Neural cell (in vitro differentiated cells): ENCODE results near the gene ACVR1. TPM values are rescaled to one million over a fixed set of nuclear protein-coding genes. Genes with fewer than 3 reads are reported as not detected.

Experiments used
- H2AFZ ChIP-seq: fragments of 200-600, 300-800 bp; sonication (generic), shearing (Covaris generic); 2 replicates; pipeline ENCODE4 v1.6.0; 2014; ENCODE audit warnings: low read depth, mild to moderate bottlenecking, antibody characterized with exemption, low read length, moderate library complexity
- H3F3A ChIP-seq: fragments of 200-600 bp; shearing (Covaris generic); 2 replicates; pipeline ENCODE4 v1.6.1; 2016; ENCODE audit warnings: mild to moderate bottlenecking, moderate library complexity, mixed read lengths, antibody characterized with exemption, low read length; ENCODE audit not compliant: insufficient read depth, poor library complexity, severe bottlenecking
- H3K27ac ChIP-seq: fragments of 200-600, 300-800 bp; sonication (generic), shearing (Covaris generic); 2 replicates; pipeline ENCODE4 v1.5.1; 2014; ENCODE audit warnings: mild to moderate bottlenecking, low read length, moderate library complexity
- H3K27me3 ChIP-seq: fragments of 300-800, 200-600 bp; sonication (generic), shearing (Covaris generic); 2 replicates; pipeline ENCODE4 v1.6.0; 2014; ENCODE audit warnings: mild to moderate bottlenecking, low read depth, low read length, moderate library complexity; ENCODE audit not compliant: insufficient read depth
- H3K36me3 ChIP-seq: fragments of 300-800, 200-600 bp; sonication (generic), shearing (Covaris generic); 2 replicates; pipeline ENCODE4 v1.5.1; 2014; ENCODE audit warnings: mild to moderate bottlenecking, antibody characterized with exemption, low read length, moderate library complexity; ENCODE audit not compliant: insufficient read depth
- H3K4me2 ChIP-seq: fragments of 300-800, 200-600 bp; sonication (generic), shearing (Covaris generic); 2 replicates; pipeline ENCODE4 v1.6.0; 2014; ENCODE audit warnings: mild to moderate bottlenecking, low read length
- H3K4me3 ChIP-seq: fragments of 300-800, 200-600 bp; sonication (generic), shearing (Covaris generic); 2 replicates; pipeline ENCODE4 v1.5.1; 2014; ENCODE audit warnings: mild to moderate bottlenecking, low read length, moderate library complexity
- H3K79me2 ChIP-seq: fragments of 200-600 bp; shearing (Covaris generic); replicated peaks from 2 replicates; pipeline ENCODE4 v1.6.0; 2014; ENCODE audit warnings: mild to moderate bottlenecking, low read length, moderate library complexity; ENCODE audit not compliant: insufficient read depth
- H3K9ac ChIP-seq: fragments of 300-800, 200-600 bp; sonication (generic), shearing (Covaris generic); 2 replicates; pipeline ENCODE4 v1.6.1; 2016; ENCODE audit warnings: mild to moderate bottlenecking, low read length, mixed read lengths
- H3K9me2 ChIP-seq: fragments of 200-600 bp; shearing (Covaris generic); 2 replicates; pipeline ENCODE4 v1.6.1; 2016; ENCODE audit warnings: mild to moderate bottlenecking, low read length, mixed read lengths; ENCODE audit not compliant: insufficient read depth
- H3K9me3 ChIP-seq: fragments of 200-600, 300-800 bp; sonication (generic), shearing (Covaris generic); 2 replicates; pipeline ENCODE4 v1.6.1; 2016; ENCODE audit warnings: mild to moderate bottlenecking, mixed run types, low read length, moderate library complexity, mixed read lengths
- H4K20me1 ChIP-seq: fragments of 200-600 bp; shearing (Covaris generic); 2 replicates; pipeline ENCODE4 v1.6.1; 2016; ENCODE audit warnings: mild to moderate bottlenecking, mixed run types; ENCODE audit not compliant: insufficient read depth
- CTCF ChIP-seq: fragments of 450-650 bp; IDR thresholded peaks from 2 replicates; pipeline ENCODE4 v1.5.1; 2014; ENCODE audit warnings: antibody characterized with exemption, mild to moderate bottlenecking, moderate library complexity; ENCODE audit not compliant: poor library complexity, severe bottlenecking
- EP300 ChIP-seq: fragments of 450-650 bp; conservative IDR thresholded peaks from 2 replicates; pipeline ENCODE4 v1.6.1; 2014; ENCODE audit warnings: antibody characterized with exemption, mild to moderate bottlenecking, moderate library complexity; ENCODE audit not compliant: poor library complexity, severe bottlenecking
- EZH2 ChIP-seq: fragments of 200-600, 300-800 bp; shearing (Covaris generic), sonication (generic); IDR thresholded peaks from 2 replicates; pipeline ENCODE4 v1.6.1; 2014; ENCODE audit warnings: antibody characterized with exemption, low read length, borderline replicate concordance, mild to moderate bottlenecking; ENCODE audit not compliant: insufficient read depth, poor library complexity, severe bottlenecking
- MXI1 ChIP-seq: fragments of 450-650 bp; conservative IDR thresholded peaks from 2 replicates; pipeline ENCODE4 v1.6.1; 2014; ENCODE audit warnings: antibody characterized with exemption, mild to moderate bottlenecking; ENCODE audit not compliant: poor library complexity, severe bottlenecking
- POLR2AphosphoS5 ChIP-seq: IDR thresholded peaks from 2 replicates; pipeline ENCODE4 v1.6.1; 2012
- RAD21 ChIP-seq: fragments of 450-650 bp; conservative IDR thresholded peaks from 2 replicates; pipeline ENCODE4 v1.6.1; 2014; ENCODE audit warnings: antibody characterized with exemption, mild to moderate bottlenecking, moderate library complexity
- REST ChIP-seq: IDR thresholded peaks from 2 replicates; pipeline ENCODE4 v1.6.1; 2012; ENCODE audit warnings: borderline replicate concordance
- SMC3 ChIP-seq: fragments of 450-650 bp; conservative IDR thresholded peaks from 2 replicates; pipeline ENCODE4 v1.6.1; 2014; ENCODE audit warnings: antibody characterized with exemption, mild to moderate bottlenecking, moderate library complexity; ENCODE audit not compliant: poor library complexity
- TAF1 ChIP-seq: IDR thresholded peaks from 2 replicates; pipeline ENCODE4 v1.6.1; 2012; ENCODE audit warnings: low read depth
- polyA plus RNA-seq: library from polyadenylated mRNA; depleted of rRNA; stranded (reverse); fragments of >200 nt; gene quantifications from 2 replicates; pipeline ENCODE4 v1.2.3, GENCODE V29; 2014

Gene ACVR1
- polyA plus RNA-seq, 1 donor from 2014 or later, result 4.0 TPM

DNA sequence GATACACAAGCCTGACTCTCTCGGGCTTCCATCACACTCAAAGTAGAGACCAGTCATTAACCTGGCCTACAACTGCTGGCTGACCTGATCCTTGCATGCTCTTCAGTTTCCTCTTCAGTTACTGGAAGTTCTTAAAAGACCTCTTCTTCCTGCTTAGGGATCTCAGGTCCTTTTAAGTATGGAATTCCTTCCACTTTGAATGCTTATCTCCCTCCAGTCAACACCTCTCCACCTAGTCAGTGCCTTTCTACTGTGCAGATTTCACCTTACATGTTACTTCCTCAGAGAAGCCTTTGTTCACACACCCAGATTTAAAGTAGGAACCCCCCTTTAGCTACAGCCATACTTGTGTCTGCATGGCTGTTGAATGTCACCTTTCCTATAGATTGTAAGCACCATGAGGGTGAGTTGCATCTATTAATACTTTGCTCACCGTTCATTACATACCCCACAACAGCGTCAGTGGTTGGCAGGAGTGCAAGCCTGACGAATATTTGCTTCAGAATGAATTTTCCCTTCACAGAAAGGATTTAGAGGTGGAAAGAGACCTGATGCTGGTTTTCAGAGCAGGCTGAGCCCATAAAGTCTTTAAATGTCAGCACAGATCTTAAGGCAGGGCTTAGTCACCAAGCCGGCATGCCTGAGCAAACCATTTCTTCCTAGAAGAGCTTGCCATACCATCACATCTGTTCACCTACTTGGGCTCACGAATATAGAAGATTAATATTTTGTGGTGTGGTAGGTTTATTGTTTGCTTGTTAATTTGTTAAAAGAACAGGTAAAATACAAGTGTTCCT is 90.1 kb downstream of the ACVR1 start:
- H3K9me3 ChIP-seq, result no peaks in the 10 kb centered on the region
- no peaks in the 10 kb centered on the region for H3K36me3 ChIP-seq
- no peak overlapping the region for H3K4me3 ChIP-seq
- no peaks in the 10 kb centered on the region for H3F3A ChIP-seq
- no peak overlapping the region for H2AFZ ChIP-seq
- no peak overlapping the region for H3K27ac ChIP-seq
- no peak overlapping the region for H3K9ac ChIP-seq
- no peaks in the 10 kb centered on the region for H4K20me1 ChIP-seq
- no peaks in the 10 kb centered on the region for H3K9me2 ChIP-seq
- no peaks in the 10 kb centered on the region for H3K79me2 ChIP-seq
- no peak for TF ChIP-seq SMC3
- TF ChIP-seq EZH2, result no peak
- TF ChIP-seq TAF1, result no peak
- no peak for TF ChIP-seq POLR2AphosphoS5
- no peak for TF ChIP-seq RAD21
- no peak for TF ChIP-seq CTCF
- TF ChIP-seq MXI1, result no peak
- TF ChIP-seq EP300, result no peak
- no peak for TF ChIP-seq REST
- H3K4me2 ChIP-seq, result no peak overlapping the region
- no peaks in the 10 kb centered on the region for H3K27me3 ChIP-seq

GRCh38 chr2:157785200-157785599 is 90.9 kb downstream of the ACVR1 start:
- Histone ChIP-seq H2AFZ (no peak overlapping the region), H3K4me3 (no peak overlapping the region), H3K9me2 (no peaks in the 10 kb centered on the region), H3K36me3 (no peaks in the 10 kb centered on the region), H4K20me1 (no peaks in the 10 kb centered on the region), H3K79me2 (no peaks in the 10 kb centered on the region), H3F3A (no peaks in the 10 kb centered on the region), H3K9me3 (no peaks in the 10 kb centered on the region), H3K4me2 (no peak overlapping the region), H3K9ac (no peak overlapping the region), H3K27me3 (no peaks in the 10 kb centered on the region), H3K27ac (no peak overlapping the region)
- no peak for TF ChIP-seq POLR2AphosphoS5
- TF ChIP-seq TAF1, result no peak
- TF ChIP-seq EP300, result no peak
- TF ChIP-seq RAD21, result no peak
- no peak for TF ChIP-seq SMC3
- no peak for TF ChIP-seq MXI1
- no peak for TF ChIP-seq EZH2
- TF ChIP-seq REST, result no peak
- TF ChIP-seq CTCF, result no peak
